ENCODE measurements around the gene MAML2. TPM values are rescaled to one million over a fixed set of nuclear protein-coding genes. Genes with fewer than 3 reads are reported as not detected.

The MAML2 gene
- total and polyA plus RNA-seq, 8 donors, result 1.3 to 22.8 (median 12.1) TPM

DNA sequence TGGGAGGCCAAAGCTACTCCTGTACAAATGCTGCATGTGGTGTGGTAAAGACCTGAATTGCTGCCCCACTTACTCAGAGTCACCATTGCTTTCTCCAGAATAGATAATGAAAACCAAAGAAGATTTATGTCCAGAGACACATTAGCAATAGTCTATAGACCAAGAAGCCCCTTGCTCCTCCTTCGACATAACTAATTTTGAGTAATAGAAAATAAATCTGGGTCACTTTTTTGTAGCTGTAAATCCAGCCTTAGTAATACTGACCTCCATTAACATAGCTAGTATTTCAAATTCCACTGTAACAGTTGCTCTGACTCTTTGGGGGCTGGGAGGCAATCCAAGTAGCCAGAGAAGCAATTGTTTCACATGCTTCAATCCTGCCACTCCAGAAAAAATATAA lies 145.9 kb downstream of the MAML2 start:
- Histone ChIP-seq H3K27me3 (no peaks in the 10 kb centered on the region), H3K4me3 (no peak overlapping the region), H3K27ac (no peak overlapping the region), H3K36me3 (no peaks in the 10 kb centered on the region), H3K4me1 (peaks cover 12 to 54% (median 28%) of the 10 kb centered on the region in 4 donors), H3K9me3 (no peaks in the 10 kb centered on the region)
- no peak for TF ChIP-seq CTCF (IDR thresholded peaks at IDR 0.05)
- no peak for TF ChIP-seq POLR2A (IDR thresholded peaks at IDR 0.05)
- TF ChIP-seq POLR2AphosphoS5 (IDR thresholded peaks at IDR 0.05), result no peak
- no peak for TF ChIP-seq EP300 (IDR thresholded peaks at IDR 0.05)
- 60 to 92% (median 83%) methylated on average over 1 of the region's 1 CpG for WGBS, 5 donors
- DNase-seq, result peak in 1 of 2 donors; percentile 40
- intact Hi-C loops (cut with DNase I; ENCODE audit: low total_unique reads), result no loop called here

GRCh38 chr11:96196181-96196662 lies 146.8 kb downstream of the MAML2 start:
- intact Hi-C loops (cut with DNase I; ENCODE audit: low total_unique reads), result no loop called here
- no peak overlapping the region for H3K27ac ChIP-seq

DNA sequence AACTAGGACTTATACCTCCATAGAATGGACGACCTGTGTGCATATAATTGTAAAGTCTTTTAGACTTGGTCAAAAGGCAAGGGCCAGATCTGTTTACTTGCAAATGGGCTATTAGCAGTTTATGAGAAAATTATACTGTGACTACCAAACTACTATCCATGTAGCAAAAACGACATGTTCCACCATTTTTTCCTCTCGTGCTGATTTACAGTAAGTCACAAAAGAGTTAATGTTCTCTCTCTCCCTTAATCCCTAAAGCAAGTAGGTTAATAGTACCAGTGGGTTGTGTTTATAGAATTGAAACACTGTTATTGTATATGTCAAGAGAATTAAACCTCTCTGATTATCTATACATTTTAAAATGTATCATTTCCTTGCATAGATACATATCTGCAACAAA lies 147.3 kb downstream of the MAML2 start:
- no peak overlapping the region for H3K27ac ChIP-seq
- H3K27me3 ChIP-seq, result no peaks in the 10 kb centered on the region
- TF ChIP-seq EP300 (IDR thresholded peaks at IDR 0.05) (no peak), POLR2AphosphoS5 (IDR thresholded peaks at IDR 0.05) (no peak), POLR2A (IDR thresholded peaks at IDR 0.05) (no peak), CTCF (IDR thresholded peaks at IDR 0.05) (no peak)
- intact Hi-C loops (cut with DNase I; ENCODE audit: low total_unique reads), result no loop called here
- no peaks in the 10 kb centered on the region for H3K36me3 ChIP-seq
- no peaks in the 10 kb centered on the region for H3K9me3 ChIP-seq
- DNase-seq, result no peak
- 89 to 94% (median 92%) methylated on average over 3 of the region's 3 CpGs for WGBS, 5 donors
- H3K4me1 ChIP-seq, result peaks cover 12 to 53% (median 28%) of the 10 kb centered on the region in 4 donors
- no peak overlapping the region for H3K4me3 ChIP-seq

More at GRCh38 chr11:96196181-96196662, 146.8 kb downstream of the MAML2 start:
- no peak for DNase-seq
- peaks cover 12 to 54% (median 28%) of the 10 kb centered on the region in 4 donors for H3K4me1 ChIP-seq
- no peak for TF ChIP-seq POLR2A (IDR thresholded peaks at IDR 0.05)
- TF ChIP-seq POLR2AphosphoS5 (IDR thresholded peaks at IDR 0.05), result no peak
- no peak for TF ChIP-seq EP300 (IDR thresholded peaks at IDR 0.05)
- TF ChIP-seq CTCF (IDR thresholded peaks at IDR 0.05), result no peak
- no peaks in the 10 kb centered on the region for H3K9me3 ChIP-seq
- no peaks in the 10 kb centered on the region for H3K36me3 ChIP-seq
- no peak overlapping the region for H3K4me3 ChIP-seq
- no peaks in the 10 kb centered on the region for H3K27me3 ChIP-seq
- 73 to 85% (median 78%) methylated on average over 7 of the region's 7 CpGs for WGBS, 5 donors

GRCh38 chr11:96194581-96195374 lies 148.2 kb downstream of the MAML2 start:
- TF ChIP-seq POLR2A (IDR thresholded peaks at IDR 0.05) (no peak), POLR2AphosphoS5 (IDR thresholded peaks at IDR 0.05) (no peak), CTCF (IDR thresholded peaks at IDR 0.05) (no peak), EP300 (IDR thresholded peaks at IDR 0.05) (no peak)

More at GRCh38 chr11:96194581-96195374, 148.2 kb downstream of the MAML2 start:
- intact Hi-C loops (cut with DNase I; ENCODE audit: low total_unique reads), result no loop called here
- Histone ChIP-seq H3K4me3 (no peak overlapping the region), H3K9me3 (no peaks in the 10 kb centered on the region), H3K27me3 (no peaks in the 10 kb centered on the region), H3K27ac (no peak overlapping the region), H3K4me1 (peaks cover 12 to 44% (median 21%) of the 10 kb centered on the region in 4 donors), H3K36me3 (no peaks in the 10 kb centered on the region)
- WGBS, 5 donors, result 35 to 56% (median 42%) methylated on average over 1 of the region's 1 CpG
- no peak for DNase-seq

All from stomach (tissue), 9 donors.